Suprapubic skin (tissue), 3 donors: ENCODE measurements around the gene ANAPC15.

Source experiments
- EP300 ChIP-seq: sonication (generic); formaldehyde crosslinking; IDR thresholded peaks from one replicate; pipeline ENCODE4 v1.6.1; 2017; ENCODE audit warnings: antibody characterized with exemption
- POLR2A ChIP-seq, 2 donors: fragments of 450-650 bp; IDR thresholded peaks; one replicate each; pipeline ENCODE4 v1.6.1; 2017; ENCODE audit warnings: antibody characterized with exemption in 2 of 2, mild to moderate bottlenecking in 2 of 2, moderate library complexity in 2 of 2
- TF ChIP-seq, protein P1 (sequence below), 2 donors: fragments of 200-600 bp in 1 of 2; fragments of 450-650 bp in 1 of 2; sonication (generic) in 1 of 2; IDR thresholded peaks; one replicate each; pipeline ENCODE4 v1.5.1; 2016 to 2019; ENCODE audit warnings: antibody characterized with exemption in 2 of 2, mild to moderate bottlenecking in 1 of 2, moderate library complexity in 1 of 2

GRCh38 chr11:72132646-72133045 is 20.2 kb upstream of the ANAPC15 start:
- TF ChIP-seq EP300: no peak
- TF ChIP-seq, protein P1, sequence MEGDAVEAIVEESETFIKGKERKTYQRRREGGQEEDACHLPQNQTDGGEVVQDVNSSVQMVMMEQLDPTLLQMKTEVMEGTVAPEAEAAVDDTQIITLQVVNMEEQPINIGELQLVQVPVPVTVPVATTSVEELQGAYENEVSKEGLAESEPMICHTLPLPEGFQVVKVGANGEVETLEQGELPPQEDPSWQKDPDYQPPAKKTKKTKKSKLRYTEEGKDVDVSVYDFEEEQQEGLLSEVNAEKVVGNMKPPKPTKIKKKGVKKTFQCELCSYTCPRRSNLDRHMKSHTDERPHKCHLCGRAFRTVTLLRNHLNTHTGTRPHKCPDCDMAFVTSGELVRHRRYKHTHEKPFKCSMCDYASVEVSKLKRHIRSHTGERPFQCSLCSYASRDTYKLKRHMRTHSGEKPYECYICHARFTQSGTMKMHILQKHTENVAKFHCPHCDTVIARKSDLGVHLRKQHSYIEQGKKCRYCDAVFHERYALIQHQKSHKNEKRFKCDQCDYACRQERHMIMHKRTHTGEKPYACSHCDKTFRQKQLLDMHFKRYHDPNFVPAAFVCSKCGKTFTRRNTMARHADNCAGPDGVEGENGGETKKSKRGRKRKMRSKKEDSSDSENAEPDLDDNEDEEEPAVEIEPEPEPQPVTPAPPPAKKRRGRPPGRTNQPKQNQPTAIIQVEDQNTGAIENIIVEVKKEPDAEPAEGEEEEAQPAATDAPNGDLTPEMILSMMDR (IDR thresholded peaks at IDR 0.05): no peak
- no peak for TF ChIP-seq POLR2A (IDR thresholded peaks at IDR 0.05)
